ENCODE results near the gene SIN3B.

The SIN3B gene

DNA sequence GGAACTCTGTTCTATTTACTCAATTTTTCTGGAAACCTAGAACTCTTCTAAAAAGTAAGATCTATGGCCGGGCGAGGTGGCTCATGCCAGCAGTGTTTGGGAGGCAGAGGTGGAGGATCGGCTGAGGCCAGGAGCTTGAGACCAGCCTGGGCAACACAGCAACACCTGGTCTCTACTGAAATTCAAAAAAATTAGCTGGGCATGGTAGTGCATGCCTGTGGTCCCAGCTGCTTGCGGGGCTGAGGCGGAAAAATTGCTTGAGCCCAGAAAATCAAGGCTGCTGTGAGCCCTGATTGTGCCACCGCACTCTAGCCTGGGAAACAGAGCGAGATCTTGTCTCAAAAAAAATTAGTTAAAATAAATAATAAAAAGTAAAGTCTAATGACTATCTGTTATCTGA lies 88.2 kb downstream of the SIN3B start:
- no peak for DNase-seq

DNA sequence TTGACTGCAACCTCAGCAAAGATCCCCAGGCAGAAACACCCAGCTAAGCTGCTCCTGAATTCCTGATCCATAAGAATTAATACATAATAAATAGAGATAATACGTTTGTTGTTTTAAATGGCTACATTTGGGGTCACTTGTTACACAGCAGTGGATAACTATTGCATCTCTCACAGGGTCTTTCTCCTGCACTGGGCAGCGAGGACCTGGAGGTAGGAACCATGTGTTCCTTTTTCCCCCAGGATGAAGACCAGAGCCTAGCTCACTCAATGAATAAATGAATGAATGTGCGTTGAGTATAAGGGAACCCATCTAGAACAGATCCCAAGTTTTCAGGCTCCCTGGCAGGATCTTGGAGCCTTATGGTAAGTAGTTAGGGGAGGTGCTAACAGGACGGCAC lies 90.3 kb downstream of the SIN3B start:
- no peak for DNase-seq

DNA sequence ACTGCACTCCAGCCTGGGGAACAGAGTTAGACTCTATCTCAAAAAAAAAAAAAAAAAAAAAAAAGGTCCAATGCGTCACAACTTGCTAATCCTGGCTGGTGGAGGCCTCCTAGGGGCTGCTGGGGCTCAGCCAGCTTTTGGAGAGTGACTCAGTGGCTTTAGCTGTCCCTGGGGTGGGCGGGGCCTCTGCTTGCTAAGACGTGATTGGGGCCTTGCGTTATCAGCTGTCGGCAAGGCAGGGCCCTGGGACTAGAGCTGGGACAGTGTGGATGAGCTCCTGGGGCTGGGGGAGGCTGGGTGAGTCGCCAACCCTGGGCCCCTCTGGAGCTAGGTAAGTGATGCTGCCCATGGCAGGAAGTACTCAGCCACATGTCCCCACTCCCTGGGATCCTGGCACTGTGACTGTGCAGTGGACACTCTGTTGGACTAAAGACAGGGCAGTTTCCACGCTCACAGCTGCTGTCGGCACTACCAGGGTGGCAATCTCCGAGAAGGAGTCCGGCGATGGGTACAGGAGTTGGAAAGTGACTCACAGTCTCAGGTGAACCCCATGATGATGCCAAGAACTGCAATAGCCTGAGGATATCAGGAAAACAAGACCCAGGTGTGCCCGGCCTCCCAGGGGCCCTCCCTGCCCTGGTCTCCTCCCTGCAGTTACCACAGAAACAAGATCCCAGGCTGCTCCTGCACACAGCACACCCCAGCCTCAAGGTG lies 91.8 kb downstream of the SIN3B start:
- no peak for DNase-seq

DNA sequence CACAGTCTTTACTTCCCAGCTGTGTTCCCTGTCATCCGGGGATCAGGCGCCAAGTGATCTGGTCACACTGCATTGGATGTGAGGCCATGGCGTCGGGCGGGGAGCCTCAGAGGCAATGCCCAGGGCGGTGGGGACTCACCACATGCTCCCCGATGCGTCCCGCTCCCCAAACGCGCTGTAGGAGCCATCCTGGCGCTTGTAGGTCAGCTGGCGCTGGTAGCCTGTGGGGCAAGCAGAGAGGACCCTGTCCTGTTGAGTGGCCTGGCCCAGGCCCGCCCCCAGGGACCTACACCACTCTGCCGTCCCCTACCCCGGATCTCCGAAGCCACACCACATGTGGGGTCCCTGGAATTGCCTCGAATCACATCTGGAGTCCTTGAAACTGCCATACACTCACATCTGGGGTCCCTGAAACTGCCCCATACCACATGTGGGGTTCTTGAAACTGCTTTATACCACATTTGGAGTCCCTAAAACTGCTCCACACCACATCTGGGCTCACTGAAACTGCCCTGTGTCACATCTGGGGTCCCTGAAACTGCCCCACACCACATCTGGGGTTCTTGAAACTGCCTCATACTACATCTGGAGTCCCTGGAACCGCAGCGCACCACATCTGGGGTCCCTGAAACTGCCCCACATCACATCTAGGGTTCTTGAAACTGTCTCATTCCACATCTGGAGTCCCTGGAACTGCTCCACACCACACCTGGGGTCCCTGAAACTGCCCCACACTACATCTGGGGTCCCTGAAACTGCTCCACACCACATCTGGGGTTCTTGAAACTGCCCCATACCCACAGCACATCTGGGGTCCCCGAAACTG lies 92.8 kb downstream of the SIN3B start:
- DNase-seq, result no peak

DNA sequence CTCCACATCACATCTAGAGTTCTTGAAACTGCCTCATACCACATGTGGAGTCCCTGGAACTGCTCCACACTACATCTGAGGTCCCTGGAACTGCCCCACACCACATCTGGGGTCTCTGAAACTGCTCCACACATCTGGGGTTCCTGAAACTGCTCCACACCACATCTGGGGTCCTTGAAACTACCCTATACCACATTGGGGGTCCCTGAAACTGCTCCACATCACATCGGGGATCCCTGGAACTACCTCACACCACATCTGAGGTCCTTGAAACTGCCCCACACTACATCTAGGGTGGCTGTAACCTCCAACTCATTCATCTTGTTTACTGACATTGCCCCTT lies 93.4 kb downstream of the SIN3B start:
- no peak for DNase-seq

DNA sequence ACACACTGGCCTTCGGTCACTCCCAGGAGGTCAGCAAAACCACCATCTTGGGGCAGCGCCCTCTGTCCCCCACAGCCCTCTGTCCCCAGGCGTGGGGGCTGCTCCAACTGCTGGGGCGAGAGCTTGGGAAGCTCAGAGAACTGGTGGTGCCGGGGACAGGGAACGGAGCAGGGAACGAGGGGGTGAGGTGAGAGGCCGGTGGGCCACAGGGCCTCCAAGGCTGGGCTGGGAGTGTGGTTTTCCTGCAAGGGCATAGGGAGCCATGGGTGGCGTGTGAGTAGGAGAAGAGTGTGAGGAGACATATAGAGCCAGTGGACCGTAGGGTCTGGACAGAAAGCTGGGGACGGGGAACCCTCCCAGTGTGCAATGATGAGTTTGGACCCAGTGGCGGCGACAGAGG lies 93.8 kb downstream of the SIN3B start:
- no peak for DNase-seq

DNA sequence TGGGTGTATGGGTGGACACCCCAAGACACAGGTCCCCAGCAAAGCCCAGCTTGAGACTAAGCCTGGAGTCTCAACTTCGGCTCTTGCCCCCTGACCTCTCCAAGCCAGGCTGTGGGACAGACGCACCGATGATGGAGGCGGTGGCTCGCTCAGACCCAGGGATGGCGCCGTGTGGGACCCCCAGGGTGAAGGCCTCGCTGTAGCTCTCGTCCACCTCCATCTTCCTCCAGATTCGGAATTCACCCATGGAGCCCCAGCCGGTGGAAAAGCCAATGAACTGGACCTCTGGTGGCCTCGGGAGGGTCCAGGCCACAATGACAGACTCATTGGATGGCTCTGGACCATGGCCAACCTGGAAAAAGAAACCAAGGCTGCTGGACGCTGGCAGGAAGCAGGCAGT lies 98.7 kb downstream of the SIN3B start:
- DNase-seq, result no peak

DNA sequence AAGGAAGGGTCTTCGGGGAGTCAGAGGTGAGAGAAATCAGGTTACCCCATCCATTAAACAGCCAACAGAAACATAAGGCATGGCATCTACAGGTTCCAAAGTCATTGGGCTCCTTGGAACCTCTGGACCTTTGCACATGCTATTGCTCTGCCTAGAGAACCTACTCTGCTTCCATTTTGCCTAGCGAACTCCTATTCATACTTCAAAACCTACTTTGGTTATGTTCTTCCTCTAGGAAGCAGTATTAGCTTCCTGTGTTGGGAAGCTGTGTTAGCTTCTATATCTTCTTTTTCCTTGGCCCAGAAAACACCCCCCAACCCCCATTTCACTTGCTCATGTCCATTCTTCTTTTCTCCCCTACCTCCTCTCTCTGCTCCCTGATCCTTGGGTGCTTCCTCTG lies 99.2 kb downstream of the SIN3B start:
- no peak for DNase-seq

DNA sequence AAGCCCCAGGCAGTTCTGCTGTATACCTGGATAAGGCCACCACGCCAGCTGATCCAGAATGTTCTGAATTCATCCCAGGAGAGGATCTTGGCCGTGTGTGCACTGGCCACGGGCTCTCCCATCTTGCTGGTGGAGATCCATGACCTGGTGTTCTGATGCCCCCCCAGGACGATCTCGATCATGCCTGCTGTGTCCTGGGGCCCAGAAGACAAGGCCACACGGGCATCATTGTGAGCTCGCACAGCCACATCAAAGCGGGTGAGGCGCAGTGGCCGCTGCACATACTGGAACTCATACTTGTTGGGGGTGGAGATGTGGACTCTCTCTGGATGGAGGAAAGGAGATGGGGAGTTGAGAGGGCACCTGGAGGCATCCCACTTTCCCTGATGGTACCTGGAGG lies 99.7 kb downstream of the SIN3B start:
- no peak for DNase-seq
